Astrocyte of the cerebellum (primary cell): ENCODE data around the gene MDP1.

Source experiments
- DNase-seq: peaks from one replicate; pipeline ENCODE4 v3.0.0-alpha.2; 2011; ENCODE audit warnings: low read depth
- H3K4me3 ChIP-seq: 2 replicates; pipeline ENCODE4 v1.5.1; 2011; ENCODE audit warnings: mild to moderate bottlenecking, low read depth, low read length, moderate library complexity
- in situ Hi-C: cut with HindIII; loops from 2 replicates; pipeline ENCODE4 v1.10.0; 2017; ENCODE audit warnings: low sequenced_read_pairs
- TF ChIP-seq, protein P1 (sequence below): IDR thresholded peaks from 2 replicates; pipeline ENCODE4 v1.5.1; 2012; ENCODE audit warnings: low read length, low read depth, moderate library complexity, mild to moderate bottlenecking; ENCODE audit errors: missing control alignments

MDP1 gene

DNA sequence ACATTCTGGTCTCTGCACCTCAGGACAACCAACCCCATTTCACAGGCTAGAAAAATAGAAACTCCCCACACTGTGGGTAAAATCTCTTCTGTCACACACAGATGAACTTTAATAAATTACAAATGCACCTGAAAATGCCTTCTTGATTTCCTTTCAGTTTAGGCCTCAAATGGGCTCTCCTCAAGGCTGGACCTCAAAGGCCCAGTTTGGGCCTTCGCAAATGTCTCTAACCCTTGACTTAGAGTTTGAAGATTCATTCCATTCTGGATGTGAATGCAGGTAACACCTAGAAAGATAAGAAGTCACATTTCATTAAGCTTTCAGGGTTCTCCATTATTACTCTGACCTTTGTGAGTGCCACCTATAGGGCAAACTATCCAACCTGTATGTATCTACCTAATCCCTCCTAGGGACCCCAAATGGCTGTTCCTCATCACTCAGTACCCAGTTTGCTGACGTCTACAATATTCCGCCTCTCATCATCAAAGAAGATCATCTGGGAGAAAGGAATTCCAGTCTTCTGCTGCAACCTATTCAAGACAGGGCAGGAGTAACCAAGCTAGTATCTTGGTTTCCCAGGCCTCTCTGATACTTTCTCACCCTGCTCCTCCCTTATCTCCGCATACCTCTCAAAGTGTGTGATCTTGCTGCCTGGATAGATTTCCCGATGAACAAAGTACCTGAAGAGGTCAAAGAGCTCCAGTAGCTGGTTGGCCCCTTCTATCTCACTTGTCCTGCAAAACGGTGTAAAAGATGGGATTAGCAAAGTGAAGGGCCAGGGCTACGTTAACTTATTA lies 1.8 kb downstream of the MDP1 start:
- TF ChIP-seq, protein P1, sequence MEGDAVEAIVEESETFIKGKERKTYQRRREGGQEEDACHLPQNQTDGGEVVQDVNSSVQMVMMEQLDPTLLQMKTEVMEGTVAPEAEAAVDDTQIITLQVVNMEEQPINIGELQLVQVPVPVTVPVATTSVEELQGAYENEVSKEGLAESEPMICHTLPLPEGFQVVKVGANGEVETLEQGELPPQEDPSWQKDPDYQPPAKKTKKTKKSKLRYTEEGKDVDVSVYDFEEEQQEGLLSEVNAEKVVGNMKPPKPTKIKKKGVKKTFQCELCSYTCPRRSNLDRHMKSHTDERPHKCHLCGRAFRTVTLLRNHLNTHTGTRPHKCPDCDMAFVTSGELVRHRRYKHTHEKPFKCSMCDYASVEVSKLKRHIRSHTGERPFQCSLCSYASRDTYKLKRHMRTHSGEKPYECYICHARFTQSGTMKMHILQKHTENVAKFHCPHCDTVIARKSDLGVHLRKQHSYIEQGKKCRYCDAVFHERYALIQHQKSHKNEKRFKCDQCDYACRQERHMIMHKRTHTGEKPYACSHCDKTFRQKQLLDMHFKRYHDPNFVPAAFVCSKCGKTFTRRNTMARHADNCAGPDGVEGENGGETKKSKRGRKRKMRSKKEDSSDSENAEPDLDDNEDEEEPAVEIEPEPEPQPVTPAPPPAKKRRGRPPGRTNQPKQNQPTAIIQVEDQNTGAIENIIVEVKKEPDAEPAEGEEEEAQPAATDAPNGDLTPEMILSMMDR = no peak

DNA sequence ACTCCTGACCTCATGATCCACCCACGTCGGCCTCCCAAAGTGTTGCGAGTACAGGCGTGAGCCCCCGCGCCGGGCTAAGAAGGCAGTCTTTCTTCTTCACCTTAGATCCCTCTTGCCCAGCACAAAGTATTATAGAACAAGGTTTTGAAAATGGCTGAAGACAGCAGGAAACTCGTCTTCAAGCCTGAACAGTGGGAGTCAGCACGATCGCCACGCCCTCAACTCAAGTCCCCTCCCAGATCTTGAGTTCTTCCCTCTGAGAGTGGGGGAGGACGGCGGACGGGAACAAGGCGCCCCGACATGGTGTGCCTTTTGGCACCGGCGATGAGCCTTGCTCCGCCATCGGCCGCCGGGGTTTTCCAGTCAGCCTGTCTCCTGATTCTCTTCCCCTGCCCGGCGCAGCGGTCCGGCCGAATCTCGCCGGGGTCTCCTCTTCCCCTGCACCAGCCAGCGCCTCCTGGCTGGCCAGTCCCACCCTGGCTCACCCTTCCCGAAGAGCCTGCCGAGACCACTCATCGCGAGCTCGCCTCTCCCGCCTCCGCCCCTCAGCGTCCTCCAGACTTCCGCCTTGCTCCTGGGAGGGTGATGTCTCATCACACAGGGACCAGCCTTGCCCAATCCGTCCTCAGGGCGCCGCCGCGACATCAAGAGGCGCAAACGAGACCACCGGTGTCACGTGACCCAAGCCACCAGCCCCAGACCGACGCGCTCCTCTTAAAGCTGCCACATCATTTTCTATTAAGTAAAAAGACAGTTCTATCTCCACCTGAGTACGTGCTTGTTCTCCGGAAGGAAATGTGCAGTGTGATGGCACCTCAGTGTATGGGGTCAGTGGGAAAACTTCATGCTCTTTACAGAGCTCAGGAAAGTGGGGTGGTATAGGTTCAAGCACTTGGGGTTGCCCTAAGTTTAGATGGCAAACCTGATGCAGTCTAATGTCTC lies 2.7 kb downstream of the MDP1 start, which contains the start of gene CHMP4A:
Gene CHMP4A, minus strand, starts transcription at position 565 of the 942 bp plus-strand sequence. Its CDS starts 49 bp downstream, at position 516.
- peak; percentile 96 for DNase-seq
- H3K4me3 ChIP-seq = peak within 1 kb of the TSS; percentile 74
- TF ChIP-seq, protein P1 = peak; percentile 25
- in situ Hi-C loops = no loop called here

More for the DNA sequence above, 1.8 kb downstream of the MDP1 start:
- no peak for DNase-seq
- in situ Hi-C loops = no loop called here
- H3K4me3 ChIP-seq = peak overlapping the region; percentile 74

DNA sequence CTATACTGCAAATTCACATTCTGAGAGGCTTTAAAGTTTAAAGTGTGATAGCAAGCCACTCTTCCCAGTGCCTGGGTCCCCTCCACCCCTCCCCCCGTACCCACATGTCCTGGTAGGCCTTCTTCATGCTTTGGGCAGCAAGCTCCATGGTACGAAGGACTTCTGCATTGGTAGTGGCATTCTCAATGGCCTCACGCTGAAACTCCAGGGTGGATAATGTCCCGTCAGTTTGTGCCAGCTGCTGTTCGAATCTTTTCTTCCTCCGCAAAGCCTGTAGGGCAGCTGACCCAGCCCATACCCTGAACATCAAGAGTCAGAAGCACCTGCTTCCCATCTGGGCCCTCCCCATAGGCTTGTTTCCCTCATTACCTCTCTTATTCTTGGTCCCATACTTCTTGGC lies 4.6 kb downstream of the MDP1 start:
- no peak overlapping the region for H3K4me3 ChIP-seq
- TF ChIP-seq, protein P1 = no peak
- in situ Hi-C loops = no loop called here
- no peak for DNase-seq

DNA sequence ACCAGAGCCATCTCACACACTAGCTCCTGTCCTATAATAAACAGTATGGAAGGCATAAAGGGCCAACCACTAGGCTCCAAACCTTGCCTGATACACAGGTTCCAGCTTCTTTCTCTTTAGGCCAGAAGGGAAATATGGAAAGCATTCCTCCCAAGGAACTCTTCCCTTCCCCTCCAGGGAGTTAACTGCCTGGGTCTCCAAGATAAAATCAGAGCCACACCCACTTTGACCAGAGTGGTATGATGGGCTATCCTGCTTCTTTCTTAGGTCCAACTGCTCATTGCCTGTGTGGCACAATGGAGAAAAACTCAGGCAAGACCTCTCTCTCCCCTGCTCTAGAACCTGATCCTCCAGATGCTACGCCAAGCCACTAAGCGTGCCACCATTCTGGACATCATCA lies 8.2 kb downstream of the MDP1 start:
- in situ Hi-C loops = loop anchor here (10.0 kb wide), 1 partner anchor 227 kb away; no protein-coding TSS in a partner anchor
- DNase-seq = no peak
- H3K4me3 ChIP-seq = no peak overlapping the region
- TF ChIP-seq, protein P1 = no peak

DNA sequence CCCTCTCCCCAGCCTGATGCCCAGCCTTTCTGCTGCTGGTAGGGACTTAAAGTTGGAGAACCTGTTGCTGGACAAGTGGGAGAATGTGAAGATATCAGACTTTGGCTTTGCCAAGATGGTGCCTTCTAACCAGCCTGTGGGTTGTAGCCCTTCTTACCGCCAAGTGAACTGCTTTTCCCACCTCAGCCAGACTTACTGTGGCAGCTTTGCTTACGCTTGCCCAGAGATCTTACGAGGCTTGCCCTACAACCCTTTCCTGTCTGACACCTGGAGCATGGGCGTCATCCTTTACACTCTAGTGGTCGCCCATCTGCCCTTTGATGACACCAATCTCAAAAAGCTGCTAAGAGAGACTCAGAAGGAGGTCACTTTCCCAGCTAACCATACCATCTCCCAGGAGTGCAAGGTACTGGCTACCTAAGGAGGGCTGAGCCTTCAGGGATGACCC lies 8.7 kb downstream of the MDP1 start:
- TF ChIP-seq, protein P1 = no peak
- in situ Hi-C loops = loop anchor here (10.0 kb wide), 1 partner anchor 228 kb away; no protein-coding TSS in a partner anchor
- no peak for DNase-seq
- no peak overlapping the region for H3K4me3 ChIP-seq
